Stimulated activated naive CD4-positive, alpha-beta T cell (primary cell): ENCODE data around the gene RAX2.
"Not testable (repeated sequence)": the region's sequence is repeated elsewhere in the genome, so short reads cannot be mapped to it uniquely, and the experiment has no call there.

Experiments used
- DNase-seq, 6 experiments: peaks; one replicate each; lab custom pipeline; 2025; lab: John Stamatoyannopoulos, UW

Gene RAX2

GRCh38 chr19:3771906-3772455 lies at the start of gene RAX2:
Gene RAX2, minus strand, starts transcription at chr19:3772228. Its CDS starts 486 bp downstream, at chr19:3771742.
- no peak for DNase-seq

DNA sequence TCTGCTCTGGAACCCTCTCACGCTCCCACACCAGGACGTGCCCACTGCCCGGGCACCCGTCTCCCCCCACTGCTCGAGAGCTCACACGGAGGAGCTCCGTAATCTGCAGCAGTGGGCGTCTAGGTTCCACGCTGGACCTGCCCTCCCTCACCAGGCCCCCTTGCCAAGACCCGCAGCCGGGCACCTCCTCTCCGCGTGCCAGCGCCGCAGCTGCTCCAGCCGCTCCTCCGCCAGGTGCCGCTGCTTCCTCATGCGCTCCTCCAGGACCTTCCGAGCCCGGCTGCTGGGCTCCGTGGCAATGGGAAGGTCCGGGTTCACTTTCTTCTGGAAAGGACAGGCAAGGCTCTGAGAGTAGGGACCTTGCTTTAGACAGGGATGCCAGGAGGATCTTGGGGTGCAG lies 49.1 kb upstream of the RAX2 start:
- no peak for DNase-seq

DNA sequence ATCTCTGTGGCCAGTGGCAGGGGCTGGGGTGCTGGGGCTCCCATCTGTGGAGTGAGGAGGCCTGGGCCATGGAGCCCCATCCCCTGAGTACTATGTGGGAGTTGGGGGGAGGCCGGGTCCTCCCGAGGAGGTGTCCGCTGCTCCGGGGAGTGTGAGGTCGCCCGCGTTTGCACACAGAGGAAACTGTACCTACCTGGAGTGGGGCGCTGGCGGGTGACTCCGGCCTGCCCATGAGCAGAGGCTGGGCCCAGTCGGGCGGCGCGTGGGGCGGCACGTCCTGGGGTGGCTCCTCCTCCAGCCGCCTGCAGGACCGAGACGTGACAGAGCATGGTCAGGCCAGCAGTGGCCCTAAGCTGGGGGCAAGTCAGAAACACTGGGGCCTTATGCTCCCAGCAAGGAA lies 48.0 kb upstream of the RAX2 start:
- DNase-seq = no peak

DNA sequence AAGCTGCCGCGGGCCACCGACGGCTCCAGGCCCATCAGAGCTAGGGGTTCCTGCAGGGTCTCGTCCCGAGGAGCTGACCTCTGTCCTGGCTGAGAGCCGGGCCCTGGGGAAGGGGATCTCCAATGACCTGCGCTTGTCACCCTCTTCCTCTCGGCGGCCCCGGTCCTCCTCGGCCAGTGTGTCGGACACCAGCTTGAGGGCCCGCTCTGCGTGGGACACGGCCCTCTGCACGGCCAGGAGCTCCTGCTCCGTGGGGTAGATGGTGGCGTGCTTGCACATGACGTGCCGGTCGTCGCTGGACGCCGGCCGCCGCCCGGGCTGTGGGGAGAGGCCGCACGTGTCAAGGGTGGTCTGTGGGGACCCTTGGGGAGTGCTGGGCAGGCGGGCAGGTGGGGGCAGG lies 46.9 kb upstream of the RAX2 start:
- DNase-seq = no peak

- DNase-seq = peak in 1 of 6 experiments; percentile 26
These were observed 46.4 kb upstream of the RAX2 start for GRCh38 chr19:3818466-3818865.

GRCh38 chr19:3817761-3818160 lies 45.7 kb upstream of the RAX2 start:
- no peak for DNase-seq

GRCh38 chr19:3816566-3817218 lies 44.7 kb upstream of the RAX2 start:
- DNase-seq = no peak

DNA sequence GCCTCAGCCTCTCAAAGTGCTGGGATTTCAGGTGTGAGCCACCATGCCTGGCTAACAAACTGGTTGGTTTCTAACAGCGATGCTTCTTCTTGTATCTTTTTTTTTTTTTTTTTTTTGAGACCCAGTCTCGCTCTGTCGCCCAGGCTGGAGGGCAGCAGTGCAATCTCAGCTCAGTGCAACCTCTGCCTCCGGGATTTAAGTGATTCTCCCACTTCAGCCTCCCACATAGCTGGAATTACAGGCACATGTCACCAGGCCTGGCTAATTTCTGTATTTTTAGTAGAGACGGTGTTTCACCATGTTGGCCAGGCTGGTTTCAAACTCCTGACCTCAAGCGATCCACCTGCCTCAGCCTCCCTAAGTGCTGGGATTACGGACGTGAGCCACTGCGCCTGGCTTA lies 44.1 kb upstream of the RAX2 start:
- DNase-seq = not testable (repeated sequence)

- DNase-seq = no peak
These were observed 42.6 kb upstream of the RAX2 start for GRCh38 chr19:3814648-3815047.

- DNase-seq = no peak
These were observed 41.7 kb upstream of the RAX2 start for GRCh38 chr19:3813473-3814392.

- DNase-seq = no peak
These were observed 38.8 kb upstream of the RAX2 start for GRCh38 chr19:3810708-3811355.

- DNase-seq = no peak
These were observed 38.1 kb upstream of the RAX2 start for GRCh38 chr19:3809881-3810707.

DNA sequence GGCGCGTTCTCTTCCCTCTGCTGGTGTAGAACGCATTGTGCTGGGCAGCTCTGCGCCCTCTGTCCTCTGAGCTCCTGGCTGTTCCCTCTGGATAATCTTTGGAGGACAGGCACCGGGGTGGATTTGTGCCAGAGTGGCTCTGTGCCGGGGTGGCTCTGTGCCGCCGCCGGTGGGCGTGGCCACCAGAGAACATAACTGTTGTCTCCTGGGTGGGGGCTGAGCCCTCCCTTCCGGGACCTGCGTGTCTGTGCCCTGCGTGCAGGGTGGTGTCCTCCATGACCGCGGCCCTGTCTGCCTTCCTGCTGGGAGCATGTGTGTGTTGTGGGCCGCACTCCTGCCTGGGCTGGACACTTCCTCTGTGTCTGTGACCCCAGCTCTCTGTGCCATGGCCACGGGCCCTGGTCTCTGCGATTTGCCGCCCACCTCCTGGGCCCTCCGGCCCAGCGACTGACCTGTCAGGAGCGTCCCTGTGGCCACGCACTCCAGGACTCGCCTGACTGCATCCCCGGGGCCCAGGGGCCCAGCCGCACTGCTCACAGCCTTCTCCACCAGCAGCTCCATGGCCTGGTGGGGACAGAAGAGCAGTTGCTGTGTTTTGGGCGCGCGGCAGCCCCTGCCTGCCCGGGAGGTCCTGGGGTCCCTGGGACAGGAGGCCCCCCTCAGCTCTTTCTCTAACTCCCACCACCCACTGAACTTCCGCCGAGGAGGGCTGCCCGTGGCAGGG lies 36.6 kb upstream of the RAX2 start:
- no peak for DNase-seq

DNA sequence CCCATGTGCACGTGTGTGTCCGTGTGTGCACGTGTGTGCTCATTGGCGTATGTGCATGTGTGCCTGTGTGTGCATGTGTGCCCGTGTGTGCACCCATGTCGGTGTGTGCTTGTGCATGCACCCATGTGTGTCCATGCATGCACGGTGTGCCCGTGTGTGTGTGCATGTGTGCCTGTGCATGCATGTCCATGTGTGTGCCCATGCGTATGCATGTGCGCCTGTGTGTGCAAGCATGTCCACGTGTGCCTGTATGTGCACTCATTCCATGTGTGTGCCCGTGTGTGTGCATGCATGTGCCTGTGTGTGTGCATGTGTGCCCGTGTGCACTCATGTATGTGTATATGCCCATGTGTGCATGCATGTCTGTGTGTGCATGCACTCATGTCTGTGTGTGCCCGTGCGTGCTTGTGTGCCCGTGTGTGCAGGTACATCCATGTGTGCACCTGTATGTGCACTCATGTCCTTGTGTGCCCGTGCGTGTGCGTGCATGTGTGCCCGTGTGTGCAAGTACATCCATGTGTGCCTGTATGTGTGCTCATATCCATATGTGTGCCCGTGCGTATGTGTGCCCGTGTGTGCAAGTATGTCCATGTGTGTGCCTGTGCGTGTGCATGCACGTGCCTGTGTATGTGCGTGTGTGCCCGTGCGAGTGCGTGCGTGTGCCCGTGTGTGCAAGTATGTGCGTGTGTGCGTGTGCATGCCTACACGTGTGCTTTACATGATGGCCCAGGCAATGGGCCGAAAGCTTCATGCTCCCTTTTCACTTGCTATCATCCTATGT lies 35.7 kb upstream of the RAX2 start:
- DNase-seq = no peak

DNA sequence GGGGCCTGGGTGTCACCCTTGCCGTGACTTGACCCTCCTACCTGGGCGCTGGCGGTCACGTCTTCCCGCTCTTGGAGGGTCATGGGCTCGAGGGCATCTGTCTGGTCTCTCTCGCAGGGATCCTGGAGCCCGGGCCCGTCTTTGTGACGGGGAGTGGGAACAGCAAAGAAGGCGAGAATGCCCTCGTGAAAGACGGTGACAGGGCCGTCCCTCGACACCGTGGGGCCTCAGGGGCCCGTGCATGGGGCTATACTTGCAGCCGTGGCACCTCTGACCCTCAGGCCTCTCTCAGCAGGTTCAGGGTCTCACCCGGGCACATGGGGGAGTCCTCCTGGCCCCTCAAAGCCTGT lies 35.1 kb upstream of the RAX2 start:
- no peak for DNase-seq

DNA sequence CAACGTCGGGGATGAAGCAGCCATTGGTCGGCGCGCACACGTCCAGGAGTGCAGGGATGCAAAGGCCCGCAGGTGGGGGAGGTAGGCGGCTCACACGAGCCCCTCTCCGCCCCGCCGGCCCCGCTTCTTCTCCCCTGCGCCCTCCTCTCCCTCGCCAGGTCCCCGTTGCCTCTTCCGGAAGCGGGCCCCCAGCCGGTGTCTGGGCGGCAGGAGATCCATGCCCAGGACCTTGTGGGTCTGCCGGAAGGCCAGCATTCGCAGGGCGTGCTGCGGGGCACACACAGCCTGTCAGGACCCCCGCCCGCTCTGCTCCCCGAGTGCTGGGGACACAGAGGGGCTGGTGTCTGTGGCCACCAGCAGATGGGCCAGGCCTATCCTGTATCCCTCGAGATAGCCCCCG lies 33.8 kb upstream of the RAX2 start:
- no peak for DNase-seq

DNA sequence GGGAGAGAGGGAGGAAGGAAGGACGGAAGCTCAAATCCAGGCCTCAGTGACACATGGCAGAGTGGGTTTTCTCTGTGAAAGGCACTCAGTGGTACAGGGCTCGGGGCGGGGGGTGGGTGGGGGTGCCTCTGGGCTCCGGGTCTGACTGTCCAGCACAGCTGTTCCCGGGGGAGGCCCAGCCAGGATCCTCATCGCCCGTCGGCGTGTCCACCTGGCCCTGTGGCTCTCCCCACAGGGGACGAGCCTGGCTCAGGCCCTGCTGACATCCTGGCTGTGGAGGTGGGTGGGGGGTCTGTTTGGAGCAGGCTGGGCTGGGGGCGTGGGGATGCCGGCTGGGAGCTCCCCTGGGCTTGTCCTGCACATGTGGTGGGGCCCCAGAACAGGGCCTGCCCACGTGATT lies 32.4 kb upstream of the RAX2 start:
- no peak for DNase-seq

DNA sequence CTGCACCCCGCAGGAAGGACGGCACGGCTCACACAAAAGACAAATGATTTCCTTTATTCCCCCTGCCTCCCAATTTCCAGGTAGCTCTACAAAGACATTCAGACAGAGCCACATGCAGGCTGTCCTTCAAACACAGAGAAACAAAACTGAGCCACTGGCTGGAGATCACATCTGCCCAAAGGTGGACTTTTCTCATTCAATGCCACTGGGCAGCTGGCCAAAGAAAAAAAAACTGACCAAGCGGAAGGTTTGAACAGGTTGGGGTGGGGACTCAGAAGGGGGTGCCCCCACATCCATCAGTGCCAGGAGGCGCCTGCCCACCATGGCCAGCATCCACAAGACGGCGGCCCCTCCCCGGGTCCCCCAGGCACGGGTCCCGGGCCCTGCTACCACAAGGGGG lies 32.0 kb upstream of the RAX2 start:
- DNase-seq = no peak

DNA sequence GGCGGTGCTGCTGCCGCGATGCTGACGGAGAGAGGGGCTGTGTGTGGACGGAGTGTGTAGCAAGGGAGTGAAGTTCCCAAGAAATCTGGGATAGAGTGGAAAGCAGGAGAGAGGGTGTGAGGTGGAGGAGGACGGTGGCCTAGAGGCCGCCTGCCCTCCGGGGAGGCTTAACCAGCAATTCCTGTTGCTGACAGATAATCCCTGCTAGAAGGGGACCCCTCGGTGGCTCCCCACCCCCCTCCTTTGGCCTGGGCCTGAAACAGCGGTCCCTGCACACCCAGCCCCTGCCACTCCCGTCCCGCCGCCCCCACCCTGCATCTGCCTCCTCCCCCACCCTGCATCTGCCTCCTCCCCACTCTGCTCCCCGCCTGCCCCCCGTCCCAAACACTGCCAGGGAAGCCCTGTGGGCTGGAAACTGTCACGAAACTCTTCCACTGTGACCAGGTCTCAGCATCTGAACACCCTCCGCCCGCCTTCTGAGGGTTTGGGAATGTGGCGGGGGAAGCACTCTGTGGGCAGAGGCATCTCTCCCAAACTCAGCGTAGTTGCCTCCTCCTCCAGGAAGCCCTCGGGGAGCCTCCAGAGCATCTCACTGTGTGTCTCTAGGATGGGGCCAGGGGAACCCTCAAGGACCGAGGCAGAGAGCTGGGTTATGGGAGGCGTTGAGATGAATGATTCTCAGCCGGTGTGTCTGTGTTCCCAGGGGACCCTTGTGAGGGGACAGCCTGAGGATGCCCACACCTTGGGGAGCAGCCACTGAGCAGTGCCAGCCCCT lies 31.3 kb upstream of the RAX2 start:
- DNase-seq = no peak
